Muscle layer of duodenum (tissue), 2 donors: ENCODE data around the gene MPRIP.

Experiments
- H3K27ac ChIP-seq: one replicate; pipeline ENCODE4 v1.7.0; 2013; ENCODE audit warnings: mild to moderate bottlenecking, low read length
- H3K27me3 ChIP-seq: one replicate; pipeline ENCODE4 v1.7.0; 2013; ENCODE audit warnings: low read depth, mild to moderate bottlenecking, control low read depth, low read length
- H3K36me3 ChIP-seq, 2 donors: one replicate each; pipeline ENCODE4 v1.7.0; 2013; ENCODE audit warnings: low read length in 2 of 2, control low read depth in 1 of 2, mild to moderate bottlenecking in 1 of 2; ENCODE audit not compliant: insufficient read depth in 2 of 2, control insufficient read depth in 1 of 2
- H3K4me1 ChIP-seq, 2 donors: one replicate each; pipeline ENCODE4 v1.7.0; 2013; ENCODE audit warnings: low read length in 2 of 2, mild to moderate bottlenecking in 2 of 2, control low read depth in 1 of 2, moderate library complexity in 1 of 2; ENCODE audit not compliant: insufficient read depth in 2 of 2, control insufficient read depth in 1 of 2
- H3K4me3 ChIP-seq, 2 donors: one replicate each; pipeline ENCODE4 v1.7.0; 2013; ENCODE audit warnings: low read length in 2 of 2, low read depth in 1 of 2, mild to moderate bottlenecking in 1 of 2
- H3K9me3 ChIP-seq, 2 donors: one replicate each; pipeline ENCODE4 v1.7.0; 2013; ENCODE audit warnings: low read length in 2 of 2, control low read depth in 1 of 2, mild to moderate bottlenecking in 1 of 2; ENCODE audit not compliant: control insufficient read depth in 1 of 2
- donor health status: healthy.

Gene MPRIP

GRCh38 chr17:17087424-17088015 lies 45.3 kb downstream of the MPRIP start:
- Histone ChIP-seq H3K27me3 (no peaks in the 10 kb centered on the region), H3K36me3 (peaks cover 25 to 27% of the 10 kb centered on the region in 2 donors), H3K9me3 (no peaks in the 10 kb centered on the region), H3K27ac (no peak overlapping the region), H3K4me3 (no peak overlapping the region), H3K4me1 (peaks cover 0 to 25% of the 10 kb centered on the region in 2 donors)

DNA sequence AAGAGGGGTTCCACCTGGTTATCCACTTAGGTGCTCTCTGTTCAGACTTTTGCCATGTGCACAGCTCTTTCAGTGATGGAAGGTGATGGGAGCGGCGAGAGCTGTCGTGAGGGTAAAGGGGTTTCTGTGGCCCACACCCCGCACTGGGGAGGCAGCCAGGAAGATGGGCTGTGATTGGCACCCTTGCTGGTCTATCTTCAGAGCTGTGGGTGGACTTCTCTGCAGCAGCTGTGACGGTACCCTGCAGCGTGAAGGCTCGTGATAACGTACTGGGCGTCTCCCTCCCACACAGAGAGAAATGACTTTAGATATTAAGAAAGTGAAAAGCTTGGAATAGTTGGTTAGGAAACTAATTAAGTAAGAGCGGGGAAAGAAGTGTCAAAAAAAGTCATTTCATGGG lies 45.8 kb downstream of the MPRIP start:
- Histone ChIP-seq H3K9me3 (no peaks in the 10 kb centered on the region), H3K4me3 (no peak overlapping the region), H3K27me3 (no peaks in the 10 kb centered on the region), H3K36me3 (peaks cover 20 to 24% of the 10 kb centered on the region in 2 donors), H3K27ac (no peak overlapping the region), H3K4me1 (peaks cover 0 to 30% of the 10 kb centered on the region in 2 donors)

- no peak overlapping the region for H3K27ac ChIP-seq
- H3K4me3 ChIP-seq = no peak overlapping the region
- no peaks in the 10 kb centered on the region for H3K27me3 ChIP-seq
- no peaks in the 10 kb centered on the region for H3K9me3 ChIP-seq
- H3K36me3 ChIP-seq = peaks cover 16 to 20% of the 10 kb centered on the region in 2 donors
- peaks cover 0 to 37% of the 10 kb centered on the region in 2 donors for H3K4me1 ChIP-seq
Observed at GRCh38 chr17:17088541-17089525, 46.6 kb downstream of the MPRIP start.

- Histone ChIP-seq H3K27ac (no peak overlapping the region), H3K4me3 (no peak overlapping the region), H3K4me1 (peaks cover 0 to 43% of the 10 kb centered on the region in 2 donors), H3K9me3 (no peaks in the 10 kb centered on the region), H3K27me3 (no peaks in the 10 kb centered on the region), H3K36me3 (peaks cover 11 to 12% of the 10 kb centered on the region in 2 donors)
Observed at GRCh38 chr17:17089796-17090641, 47.8 kb downstream of the MPRIP start.

GRCh38 chr17:17090642-17091103 lies 48.4 kb downstream of the MPRIP start:
- no peaks in the 10 kb centered on the region for H3K27me3 ChIP-seq
- H3K4me3 ChIP-seq = no peak overlapping the region
- H3K9me3 ChIP-seq = no peaks in the 10 kb centered on the region
- H3K4me1 ChIP-seq = peaks cover 0 to 45% of the 10 kb centered on the region in 2 donors
- H3K36me3 ChIP-seq = peaks cover 11% of the 10 kb centered on the region in 2 donors
- no peak overlapping the region for H3K27ac ChIP-seq

- no peaks in the 10 kb centered on the region for H3K27me3 ChIP-seq
- no peak overlapping the region for H3K4me3 ChIP-seq
- no peaks in the 10 kb centered on the region for H3K9me3 ChIP-seq
- H3K4me1 ChIP-seq = peaks cover 0 to 51% of the 10 kb centered on the region in 2 donors
- peaks cover 11% of the 10 kb centered on the region in 2 donors for H3K36me3 ChIP-seq
- no peak overlapping the region for H3K27ac ChIP-seq
Observed at GRCh38 chr17:17091276-17091675, 49.0 kb downstream of the MPRIP start.

GRCh38 chr17:17091856-17092756 lies 49.8 kb downstream of the MPRIP start:
- Histone ChIP-seq H3K27ac (no peak overlapping the region), H3K4me3 (no peak overlapping the region), H3K27me3 (no peaks in the 10 kb centered on the region), H3K36me3 (peaks cover 9 to 15% of the 10 kb centered on the region in 2 donors), H3K4me1 (peaks cover 5 to 48% of the 10 kb centered on the region in 2 donors), H3K9me3 (no peaks in the 10 kb centered on the region)

GRCh38 chr17:17093764-17094163 lies 51.5 kb downstream of the MPRIP start:
- peaks cover 5 to 62% of the 10 kb centered on the region in 2 donors for H3K4me1 ChIP-seq
- no peak overlapping the region for H3K27ac ChIP-seq
- peaks cover 0 to 7% of the 10 kb centered on the region in 2 donors for H3K36me3 ChIP-seq
- no peaks in the 10 kb centered on the region for H3K27me3 ChIP-seq
- no peaks in the 10 kb centered on the region for H3K9me3 ChIP-seq
- no peak overlapping the region for H3K4me3 ChIP-seq

DNA sequence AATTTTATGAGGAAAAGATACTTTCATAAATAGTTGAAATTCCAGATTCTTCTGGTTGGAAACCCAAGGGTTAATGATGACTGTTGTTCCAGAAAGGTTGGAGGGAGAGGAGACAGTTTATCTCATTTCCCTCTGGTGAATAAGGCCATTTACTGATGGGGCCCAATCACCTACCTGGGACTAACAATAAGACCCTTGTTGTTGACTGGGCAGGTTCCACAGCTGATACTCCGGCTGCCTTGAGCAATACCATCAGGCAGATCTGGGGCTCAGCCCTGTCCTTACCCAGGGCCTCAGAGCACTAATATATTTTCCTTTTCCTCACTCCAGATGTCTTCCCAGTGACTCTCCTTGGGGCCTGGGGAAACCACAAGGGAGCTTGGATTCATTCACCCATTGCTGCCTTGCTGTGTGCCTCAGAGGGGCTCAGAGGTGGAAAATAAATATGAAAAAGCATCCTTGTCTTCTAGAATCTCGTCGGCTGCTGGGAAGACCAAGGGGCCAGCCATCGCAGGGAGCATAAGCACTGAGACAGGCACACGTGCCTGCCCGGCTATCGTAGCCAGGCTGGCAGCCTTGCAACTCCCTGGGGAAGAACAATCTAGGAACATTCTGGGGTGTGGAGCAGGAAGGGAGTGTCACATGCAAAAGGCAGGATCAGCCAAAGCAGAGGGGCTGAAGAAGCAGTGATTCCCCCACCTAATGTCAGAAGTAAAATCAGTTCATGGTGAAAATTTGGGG lies 54.4 kb downstream of the MPRIP start:
- Histone ChIP-seq H3K36me3 (peaks cover 0 to 3% of the 10 kb centered on the region in 2 donors), H3K9me3 (no peaks in the 10 kb centered on the region), H3K4me3 (no peak overlapping the region), H3K4me1 (peaks cover 9 to 59% of the 10 kb centered on the region in 2 donors), H3K27ac (no peak overlapping the region), H3K27me3 (no peaks in the 10 kb centered on the region)
